H1 (cell line): ENCODE measurements around the gene PEX5L. TPM values are rescaled to one million over a fixed set of nuclear protein-coding genes. Genes with fewer than 3 reads are reported as not detected.

Source experiments
- BACH1 ChIP-seq: IDR thresholded peaks from 2 replicates; pipeline ENCODE4 v1.6.1; 2012; ENCODE audit warnings: low read length, improper control_type of control experiment
- BRCA1 ChIP-seq: IDR thresholded peaks from 2 replicates; pipeline ENCODE4 v1.6.1; 2012; ENCODE audit warnings: low read depth, low read length, improper control_type of control experiment
- CBX5 ChIP-seq: fragments of 300-800, 300-1000 bp; sonication (generic); IDR thresholded peaks from 2 replicates; pipeline ENCODE4 v1.7.1; 2016; ENCODE audit warnings: antibody characterized with exemption, low read length, low read depth
- EZH2 ChIP-seq: fragments of 200-600 bp; sonication (generic); IDR thresholded peaks from 2 replicates; pipeline ENCODE4 v1.7.1; 2012; ENCODE audit warnings: low read depth, mild to moderate bottlenecking, moderate library complexity, low read length, inconsistent platforms; ENCODE audit not compliant: severe bottlenecking
- HDAC2 ChIP-seq, 2 experiments: fragments of 300-600 bp in 1 of 2; sonication (generic) in 1 of 2; IDR thresholded peaks; 2 replicates each; pipeline ENCODE4 v1.6.1; 2011 to 2012; ENCODE audit warnings: low read depth in 2 of 2, low read length in 2 of 2, mild to moderate bottlenecking in 2 of 2, moderate library complexity in 2 of 2, borderline replicate concordance in 1 of 2, inconsistent platforms in 1 of 2
- KDM1A ChIP-seq: fragments of 200-600, 300-600 bp; sonication (generic); IDR thresholded peaks from 2 replicates; pipeline ENCODE4 v1.7.1; 2016; ENCODE audit warnings: mild to moderate bottlenecking, low read length, borderline replicate concordance
- POLR2AphosphoS5 ChIP-seq: IDR thresholded peaks from 2 replicates; pipeline ENCODE4 v1.6.1; 2011; ENCODE audit warnings: low read depth, low read length
- SUZ12 ChIP-seq: fragments of 200-600 bp; sonication (generic); IDR thresholded peaks from 2 replicates; pipeline ENCODE4 v1.6.1; 2012; ENCODE audit warnings: mild to moderate bottlenecking, inconsistent platforms, low read length, moderate library complexity, mixed read lengths
- TEAD4 ChIP-seq: IDR thresholded peaks from 2 replicates; pipeline ENCODE4 v1.6.1; 2012; ENCODE audit warnings: low read depth, low read length, inconsistent platforms, mixed read lengths
- YY1 ChIP-seq: IDR thresholded peaks from 2 replicates; pipeline ENCODE4 v1.6.1; 2011; ENCODE audit warnings: low read depth, mild to moderate bottlenecking, low read length
- polyA plus RNA-seq, 7 experiments: library from polyadenylated mRNA; depleted of rRNA in 3 of 7; stranded (reverse) in 5 of 7; unstranded in 2 of 7; fragments of >200 nt in 5 of 7; fragments of 200-250 nt in 2 of 7; gene quantifications; 1 replicate in 5 of 7; 2 replicates in 1 of 7; 4 replicates in 1 of 7; pipeline versions ENCODE4 v1.2.1 to v1.2.3, GENCODE V29; 2011 to 2013; ENCODE audit warnings: missing spikeins in 2 of 7, mixed read lengths in 2 of 7
- total RNA-seq: library from RNA; stranded (reverse); fragmentation: NEBNext Ultra II Directional; extraction: Animal tissue kit (Norgen Biotek cat#: 25700); gene quantifications from 2 replicates; pipeline ENCODE4 v1.2.1, GENCODE V29; 2021
- TF ChIP-seq, protein P1 (sequence below): fragments of 300-600 bp; sonication (generic); IDR thresholded peaks from 2 replicates; pipeline ENCODE4 v1.7.1; 2012; ENCODE audit warnings: low read length, moderate library complexity, mild to moderate bottlenecking, inconsistent platforms; ENCODE audit not compliant: insufficient replicate concordance

PEX5L gene
- total and polyA plus RNA-seq, 2 of the 8 experiments (the other 6 are each of a cell fraction or from before 2014, with no cell fraction given): 0.80 to 4.2 TPM

DNA sequence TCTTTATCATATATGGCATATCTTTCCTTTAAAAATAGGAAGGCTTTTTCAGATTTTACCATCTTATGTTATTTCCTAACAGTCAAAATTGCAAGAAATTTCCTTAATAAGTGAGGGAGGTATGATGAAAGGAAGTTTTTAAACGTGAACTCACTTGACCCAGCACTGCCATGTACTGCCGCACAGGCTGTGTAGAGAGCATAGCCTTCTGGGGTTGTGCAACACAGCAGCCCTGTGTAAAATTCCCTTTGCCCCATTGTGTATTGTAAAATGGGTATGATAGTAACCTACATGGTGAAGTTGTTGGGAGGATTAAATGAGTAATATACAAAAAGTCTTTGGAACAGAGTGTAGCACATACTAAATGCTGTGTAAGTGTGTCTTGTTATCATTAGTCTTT is 78.6 kb downstream of the PEX5L start (continued):
- TF ChIP-seq, protein P1, sequence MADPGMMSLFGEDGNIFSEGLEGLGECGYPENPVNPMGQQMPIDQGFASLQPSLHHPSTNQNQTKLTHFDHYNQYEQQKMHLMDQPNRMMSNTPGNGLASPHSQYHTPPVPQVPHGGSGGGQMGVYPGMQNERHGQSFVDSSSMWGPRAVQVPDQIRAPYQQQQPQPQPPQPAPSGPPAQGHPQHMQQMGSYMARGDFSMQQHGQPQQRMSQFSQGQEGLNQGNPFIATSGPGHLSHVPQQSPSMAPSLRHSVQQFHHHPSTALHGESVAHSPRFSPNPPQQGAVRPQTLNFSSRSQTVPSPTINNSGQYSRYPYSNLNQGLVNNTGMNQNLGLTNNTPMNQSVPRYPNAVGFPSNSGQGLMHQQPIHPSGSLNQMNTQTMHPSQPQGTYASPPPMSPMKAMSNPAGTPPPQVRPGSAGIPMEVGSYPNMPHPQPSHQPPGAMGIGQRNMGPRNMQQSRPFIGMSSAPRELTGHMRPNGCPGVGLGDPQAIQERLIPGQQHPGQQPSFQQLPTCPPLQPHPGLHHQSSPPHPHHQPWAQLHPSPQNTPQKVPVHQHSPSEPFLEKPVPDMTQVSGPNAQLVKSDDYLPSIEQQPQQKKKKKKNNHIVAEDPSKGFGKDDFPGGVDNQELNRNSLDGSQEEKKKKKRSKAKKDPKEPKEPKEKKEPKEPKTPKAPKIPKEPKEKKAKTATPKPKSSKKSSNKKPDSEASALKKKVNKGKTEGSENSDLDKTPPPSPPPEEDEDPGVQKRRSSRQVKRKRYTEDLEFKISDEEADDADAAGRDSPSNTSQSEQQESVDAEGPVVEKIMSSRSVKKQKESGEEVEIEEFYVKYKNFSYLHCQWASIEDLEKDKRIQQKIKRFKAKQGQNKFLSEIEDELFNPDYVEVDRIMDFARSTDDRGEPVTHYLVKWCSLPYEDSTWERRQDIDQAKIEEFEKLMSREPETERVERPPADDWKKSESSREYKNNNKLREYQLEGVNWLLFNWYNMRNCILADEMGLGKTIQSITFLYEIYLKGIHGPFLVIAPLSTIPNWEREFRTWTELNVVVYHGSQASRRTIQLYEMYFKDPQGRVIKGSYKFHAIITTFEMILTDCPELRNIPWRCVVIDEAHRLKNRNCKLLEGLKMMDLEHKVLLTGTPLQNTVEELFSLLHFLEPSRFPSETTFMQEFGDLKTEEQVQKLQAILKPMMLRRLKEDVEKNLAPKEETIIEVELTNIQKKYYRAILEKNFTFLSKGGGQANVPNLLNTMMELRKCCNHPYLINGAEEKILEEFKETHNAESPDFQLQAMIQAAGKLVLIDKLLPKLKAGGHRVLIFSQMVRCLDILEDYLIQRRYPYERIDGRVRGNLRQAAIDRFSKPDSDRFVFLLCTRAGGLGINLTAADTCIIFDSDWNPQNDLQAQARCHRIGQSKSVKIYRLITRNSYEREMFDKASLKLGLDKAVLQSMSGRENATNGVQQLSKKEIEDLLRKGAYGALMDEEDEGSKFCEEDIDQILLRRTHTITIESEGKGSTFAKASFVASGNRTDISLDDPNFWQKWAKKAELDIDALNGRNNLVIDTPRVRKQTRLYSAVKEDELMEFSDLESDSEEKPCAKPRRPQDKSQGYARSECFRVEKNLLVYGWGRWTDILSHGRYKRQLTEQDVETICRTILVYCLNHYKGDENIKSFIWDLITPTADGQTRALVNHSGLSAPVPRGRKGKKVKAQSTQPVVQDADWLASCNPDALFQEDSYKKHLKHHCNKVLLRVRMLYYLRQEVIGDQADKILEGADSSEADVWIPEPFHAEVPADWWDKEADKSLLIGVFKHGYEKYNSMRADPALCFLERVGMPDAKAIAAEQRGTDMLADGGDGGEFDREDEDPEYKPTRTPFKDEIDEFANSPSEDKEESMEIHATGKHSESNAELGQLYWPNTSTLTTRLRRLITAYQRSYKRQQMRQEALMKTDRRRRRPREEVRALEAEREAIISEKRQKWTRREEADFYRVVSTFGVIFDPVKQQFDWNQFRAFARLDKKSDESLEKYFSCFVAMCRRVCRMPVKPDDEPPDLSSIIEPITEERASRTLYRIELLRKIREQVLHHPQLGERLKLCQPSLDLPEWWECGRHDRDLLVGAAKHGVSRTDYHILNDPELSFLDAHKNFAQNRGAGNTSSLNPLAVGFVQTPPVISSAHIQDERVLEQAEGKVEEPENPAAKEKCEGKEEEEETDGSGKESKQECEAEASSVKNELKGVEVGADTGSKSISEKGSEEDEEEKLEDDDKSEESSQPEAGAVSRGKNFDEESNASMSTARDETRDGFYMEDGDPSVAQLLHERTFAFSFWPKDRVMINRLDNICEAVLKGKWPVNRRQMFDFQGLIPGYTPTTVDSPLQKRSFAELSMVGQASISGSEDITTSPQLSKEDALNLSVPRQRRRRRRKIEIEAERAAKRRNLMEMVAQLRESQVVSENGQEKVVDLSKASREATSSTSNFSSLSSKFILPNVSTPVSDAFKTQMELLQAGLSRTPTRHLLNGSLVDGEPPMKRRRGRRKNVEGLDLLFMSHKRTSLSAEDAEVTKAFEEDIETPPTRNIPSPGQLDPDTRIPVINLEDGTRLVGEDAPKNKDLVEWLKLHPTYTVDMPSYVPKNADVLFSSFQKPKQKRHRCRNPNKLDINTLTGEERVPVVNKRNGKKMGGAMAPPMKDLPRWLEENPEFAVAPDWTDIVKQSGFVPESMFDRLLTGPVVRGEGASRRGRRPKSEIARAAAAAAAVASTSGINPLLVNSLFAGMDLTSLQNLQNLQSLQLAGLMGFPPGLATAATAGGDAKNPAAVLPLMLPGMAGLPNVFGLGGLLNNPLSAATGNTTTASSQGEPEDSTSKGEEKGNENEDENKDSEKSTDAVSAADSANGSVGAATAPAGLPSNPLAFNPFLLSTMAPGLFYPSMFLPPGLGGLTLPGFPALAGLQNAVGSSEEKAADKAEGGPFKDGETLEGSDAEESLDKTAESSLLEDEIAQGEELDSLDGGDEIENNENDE: no peak
- TF ChIP-seq YY1 (no peak), POLR2AphosphoS5 (no peak), KDM1A (no peak), CBX5 (no peak), TEAD4 (no peak), BRCA1 (no peak), BACH1 (no peak), SUZ12 (no peak), EZH2 (no peak), HDAC2 (IDR thresholded peaks at IDR 0.05; ENCODE audit: borderline replicate concordance in 1 of 2, low read depth in 2 of 2, low read length in 2 of 2) (no peak)
